ENCODE data around the gene FKBP4. TPM values are rescaled to one million over a fixed set of nuclear protein-coding genes. Genes with fewer than 3 reads are reported as not detected.

The FKBP4 gene
- total RNA-seq, 1 donor from 2014 or later, result 63.9 TPM

DNA sequence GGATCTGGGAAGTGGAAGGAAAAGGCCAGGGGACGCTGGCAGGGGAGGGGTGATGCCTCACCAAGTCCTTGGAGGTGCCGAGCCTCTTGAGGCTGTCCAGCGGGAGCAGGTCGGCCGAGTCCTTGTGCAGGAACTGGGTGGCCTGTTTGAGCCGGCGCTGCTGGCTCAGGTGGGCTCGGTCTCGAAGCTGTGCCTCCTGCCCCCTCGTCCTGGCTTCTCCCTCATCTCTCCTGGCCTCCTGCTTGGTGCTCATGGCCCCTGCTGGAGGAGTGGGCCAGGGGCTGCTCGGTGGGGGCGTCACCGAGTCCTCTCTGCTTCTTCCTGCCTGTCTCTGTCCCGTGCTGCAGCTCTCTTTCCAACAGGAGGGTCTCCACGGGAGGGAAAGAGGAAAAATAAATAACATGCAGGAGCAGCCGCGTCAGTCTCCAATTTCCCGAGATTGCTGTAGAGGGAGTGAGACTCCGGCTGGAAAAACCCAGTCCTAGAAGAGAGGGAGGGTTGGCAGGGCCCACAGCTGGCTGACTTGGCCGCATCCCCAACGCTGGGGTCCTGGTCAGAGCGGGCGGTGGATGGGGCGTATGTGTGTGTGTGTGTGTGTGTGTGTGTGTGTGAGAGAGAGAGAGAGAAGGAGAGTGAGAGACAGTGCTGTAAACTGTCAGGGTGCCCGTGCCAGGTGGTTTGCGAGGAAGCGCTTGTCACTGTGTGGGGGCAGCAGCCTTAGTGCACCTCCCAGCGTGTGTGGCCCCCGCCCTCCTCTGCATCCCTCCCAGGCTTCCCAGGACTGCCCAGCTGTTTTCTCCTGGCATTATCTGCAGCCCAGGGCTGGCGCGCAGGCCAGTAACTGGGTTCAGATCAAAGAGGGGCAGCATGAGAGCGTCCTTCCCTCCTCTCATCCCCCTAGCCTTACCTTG lies 40.1 kb downstream of the FKBP4 start, which contains the start of gene NRIP2:
NRIP2 (minus strand) TSS at position 455 of the 911 bp plus-strand sequence; CDS start at position 403, 52 bp downstream.
- intact Hi-C loops (cut with DNase I), result no loop called here

DNA sequence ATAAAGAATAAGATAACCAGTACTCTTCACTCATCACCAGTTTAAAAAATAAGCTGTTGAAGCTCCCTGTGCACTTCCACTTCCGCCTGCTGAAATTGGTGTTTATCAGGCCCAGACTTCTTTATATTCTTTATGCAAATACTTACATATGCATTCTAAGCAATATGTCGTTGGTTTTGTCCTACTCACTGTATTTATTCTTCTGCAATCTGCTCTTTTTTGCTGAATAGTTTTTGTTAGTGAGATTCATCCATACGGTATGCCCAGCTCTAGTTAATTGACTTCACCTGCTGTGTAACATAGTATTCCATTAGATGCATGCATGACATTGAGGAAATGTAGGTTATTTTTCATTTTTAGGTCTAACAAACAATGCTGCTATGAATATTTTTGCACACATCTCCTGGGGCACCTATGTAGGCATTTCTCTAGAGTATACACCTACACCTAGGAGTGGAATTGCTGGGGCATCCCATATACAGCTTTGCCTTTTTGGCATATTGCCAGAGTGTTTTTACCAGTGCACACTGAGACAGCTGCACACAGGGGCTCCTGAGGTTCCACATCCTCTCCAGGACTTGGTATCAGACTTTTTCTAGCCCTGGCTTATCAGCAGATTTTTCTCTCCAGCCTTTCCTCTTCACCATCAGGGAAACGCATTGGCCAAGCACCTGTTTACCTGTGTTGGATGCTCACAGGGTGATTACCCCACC lies 41.1 kb downstream of the FKBP4 start:
- intact Hi-C loops (cut with DNase I), result no loop called here
- DNase-seq (ENCODE audit: low spot score) (no peak), ATAC-seq (no peak)

More for the DNA sequence above, 40.1 kb downstream of the FKBP4 start, which contains the start of gene NRIP2:
- ATAC-seq (peak; percentile 85), DNase-seq (ENCODE audit: low spot score) (peak; percentile 75)

DNA sequence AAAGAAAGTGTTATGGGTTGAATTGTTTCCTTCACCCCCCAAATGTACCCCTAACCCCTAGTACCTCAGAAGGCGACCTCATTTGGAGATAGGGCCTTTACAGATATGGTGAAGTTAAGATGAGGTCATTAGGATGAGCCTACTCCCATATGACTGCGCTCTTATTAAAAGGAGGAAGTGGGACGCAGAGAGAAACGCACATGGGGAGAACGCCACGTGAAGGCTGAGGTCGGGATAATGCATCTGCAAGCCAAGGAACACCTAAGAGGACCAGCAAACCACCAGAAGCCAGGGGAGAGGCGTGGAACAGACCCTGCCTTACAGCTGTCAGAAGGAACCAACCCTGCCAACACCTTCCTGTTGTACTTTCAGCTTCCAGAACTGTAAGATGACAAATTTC lies 41.8 kb downstream of the FKBP4 start:
- DNase-seq (ENCODE audit: low spot score), result no peak
- ATAC-seq, result no peak
- intact Hi-C loops (cut with DNase I), result no loop called here

DNA sequence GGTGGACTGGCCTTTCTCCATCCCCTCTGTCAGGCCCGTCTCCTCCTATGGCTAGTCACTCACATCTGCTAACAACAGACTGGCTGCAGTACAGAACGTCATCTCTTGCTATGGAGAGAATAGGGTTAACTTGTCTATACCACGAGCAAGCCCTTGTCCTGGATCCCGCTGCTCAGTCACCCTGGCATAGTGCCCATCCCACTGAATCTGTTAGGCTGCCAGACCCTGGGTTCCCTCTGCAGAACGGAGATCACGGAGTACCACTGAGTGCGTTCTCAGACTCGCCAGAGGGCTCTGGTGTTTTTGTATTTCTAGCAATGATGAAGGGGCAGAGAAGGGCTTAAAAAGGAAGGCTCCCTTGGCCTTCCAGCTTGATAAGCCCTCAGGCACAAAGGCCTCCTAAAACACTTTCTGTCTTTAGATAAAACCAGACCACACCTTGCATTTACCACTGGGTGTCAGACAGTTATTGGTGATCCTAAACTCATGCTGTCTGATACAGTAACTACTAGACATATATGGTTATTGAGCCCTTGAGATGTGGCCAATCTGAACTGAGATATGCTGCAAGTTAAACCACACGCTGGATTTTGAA lies 46.4 kb downstream of the FKBP4 start:
- ATAC-seq, result no peak
- DNase-seq (ENCODE audit: low spot score), result no peak
- intact Hi-C loops (cut with DNase I), result no loop called here

DNA sequence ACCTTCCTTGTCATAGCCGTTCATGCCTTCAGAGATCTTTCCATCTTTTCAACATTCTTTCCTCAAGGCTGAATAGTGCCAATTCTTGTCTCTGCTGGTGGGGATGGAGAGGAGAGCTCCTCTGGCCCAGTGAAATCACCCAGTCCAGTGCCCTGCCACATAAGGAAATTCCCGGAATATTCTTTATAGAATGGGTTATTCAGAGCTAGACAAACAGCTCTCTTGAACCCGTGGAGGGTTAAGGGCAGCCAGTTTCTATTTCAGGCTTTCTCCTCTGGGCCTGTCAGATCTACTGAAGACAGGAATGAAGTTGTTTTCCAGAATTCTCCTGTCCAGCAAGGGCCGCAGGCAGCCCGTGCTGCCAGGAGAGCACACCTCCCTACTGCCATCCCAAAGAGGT lies 48.2 kb downstream of the FKBP4 start:
- no peak for DNase-seq (ENCODE audit: low spot score)
- intact Hi-C loops (cut with DNase I), result no loop called here
- ATAC-seq, result peak; percentile 65

DNA sequence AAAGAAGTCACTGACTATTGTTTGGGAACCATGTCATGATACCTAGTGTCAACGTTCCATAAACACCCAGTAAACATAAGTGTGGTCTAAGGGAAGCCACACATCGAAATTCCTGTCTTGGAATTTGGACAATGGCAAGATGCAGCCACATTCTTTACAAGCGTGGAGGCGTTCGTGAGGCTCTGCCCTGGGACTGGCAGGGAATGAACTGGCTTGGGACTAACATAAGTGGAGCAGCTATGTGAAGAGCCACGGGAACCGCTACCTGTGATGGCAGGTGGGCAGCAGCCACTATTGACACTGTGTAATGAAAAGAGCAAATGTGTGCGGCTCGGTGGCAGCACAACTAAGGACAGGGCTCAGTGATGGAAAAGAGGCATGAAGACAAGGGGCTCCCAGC lies 50.0 kb downstream of the FKBP4 start:
- ATAC-seq (no peak), DNase-seq (ENCODE audit: low spot score) (no peak)
- intact Hi-C loops (cut with DNase I), result no loop called here

DNA sequence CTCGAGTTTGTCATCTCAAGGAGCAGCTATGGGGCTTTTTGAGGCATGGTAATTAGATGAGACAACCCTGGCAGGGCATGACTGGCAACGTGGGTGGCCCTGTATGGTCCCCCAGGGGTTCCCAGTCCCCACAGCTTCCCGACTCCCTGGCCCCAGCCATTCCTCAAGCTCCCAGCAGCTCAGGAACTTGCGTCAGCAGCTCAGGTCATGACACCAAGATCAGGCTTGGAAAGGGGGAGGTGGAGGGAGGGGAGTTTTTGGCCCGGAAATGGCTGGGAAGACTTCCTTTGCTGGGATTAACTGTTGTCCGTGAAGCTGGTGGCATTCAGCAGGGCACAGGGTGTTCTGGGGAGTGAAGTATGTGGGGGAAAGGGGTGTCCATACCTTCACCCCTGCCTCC lies 50.5 kb downstream of the FKBP4 start:
- DNase-seq (ENCODE audit: low spot score) (no peak), ATAC-seq (peak; percentile 74)
- intact Hi-C loops (cut with DNase I), result no loop called here

DNA sequence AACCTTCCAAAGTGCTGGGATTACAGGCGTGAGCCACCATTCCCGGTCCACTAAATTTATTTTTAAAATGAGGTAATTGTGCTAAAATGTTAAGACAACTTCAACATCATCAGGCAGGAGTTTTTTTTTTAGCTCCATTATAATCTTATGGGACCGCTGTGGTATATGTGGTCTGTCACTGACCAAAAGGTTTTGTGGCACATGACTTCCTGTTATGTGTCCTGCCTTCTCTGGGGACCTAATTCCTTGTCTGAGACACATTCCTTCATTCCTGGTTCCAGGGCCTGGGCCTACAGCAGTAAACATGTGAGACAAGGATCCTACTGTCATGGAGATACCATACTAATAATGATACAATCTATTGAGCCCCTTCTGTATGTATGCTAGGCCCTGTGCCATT lies 57.2 kb downstream of the FKBP4 start:
- ATAC-seq, result no peak
- DNase-seq (ENCODE audit: low spot score), result no peak
- intact Hi-C loops (cut with DNase I), result loop anchor here (10.0 kb wide), 1 partner anchor 183 kb away; no protein-coding TSS in a partner anchor

DNA sequence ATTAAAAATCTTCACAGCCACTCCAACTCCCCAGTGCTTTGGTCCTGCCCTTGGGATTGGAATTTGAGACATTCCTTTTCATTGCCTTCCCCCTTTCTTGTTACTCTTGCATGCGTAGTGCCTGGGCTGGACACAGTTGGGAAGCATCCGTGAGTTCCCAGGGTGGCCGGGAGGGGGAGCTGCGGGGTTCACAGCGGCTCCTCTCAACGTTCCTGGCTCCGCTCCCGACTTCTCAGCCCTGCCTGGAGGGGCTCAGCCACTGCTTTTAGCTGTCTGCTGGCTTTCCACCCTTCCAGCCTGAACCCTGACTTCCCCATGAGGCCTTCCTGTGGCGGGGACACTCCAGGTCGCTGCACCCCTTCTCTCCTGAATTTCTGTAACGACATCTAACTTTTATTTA lies 58.9 kb downstream of the FKBP4 start:
- DNase-seq (ENCODE audit: low spot score), result peak; percentile 91
- intact Hi-C loops (cut with DNase I), result loop anchor here (10.0 kb wide), 1 partner anchor 181 kb away; no protein-coding TSS in a partner anchor
- peak; percentile 84 for ATAC-seq

Other genes starting within 250 kb of the FKBP4 start
- gene ITFG2, start 17.7 kb downstream of the FKBP4 start, total RNA-seq, result 47.8 TPM
- 73.4 TPM for gene NRIP2, start 40.1 kb downstream of the FKBP4 start, total RNA-seq
- not detected for gene TEX52, start 62.1 kb downstream of the FKBP4 start, total RNA-seq
- gene FOXM1, start 82.2 kb downstream of the FKBP4 start, total RNA-seq, result 0.18 TPM
- 14.9 TPM for gene RHNO1, start 82.3 kb downstream of the FKBP4 start, total RNA-seq
- gene TULP3, start 95.9 kb downstream of the FKBP4 start, total RNA-seq, result 38.8 TPM
- 30.1 TPM for gene TEAD4, start 164.4 kb downstream of the FKBP4 start, total RNA-seq

Measured in sciatic nerve (tissue), 2 donors.